ENCODE data around the gene CREB5. TPM values are rescaled to one million over a fixed set of nuclear protein-coding genes. Genes with fewer than 3 reads are reported as not detected.

CREB5 gene
- total RNA-seq, 4 donors from 2014 or later = 7.8 to 29.9 (median 12.9) TPM

GRCh38 chr7:28510026-28510369 lies 97.7 kb downstream of the CREB5 start:
- Histone ChIP-seq H3K27me3 (no peaks in the 10 kb centered on the region), H3K27ac (no peak overlapping the region), H3K9me3 (no peaks in the 10 kb centered on the region), H3K4me1 (no peaks in the 10 kb centered on the region), H3K4me3 (no peak overlapping the region), H3K36me3 (no peaks in the 10 kb centered on the region)
- no peak for TF ChIP-seq CTCF (IDR thresholded peaks at IDR 0.05)
- TF ChIP-seq EP300 (IDR thresholded peaks at IDR 0.05) = no peak
- TF ChIP-seq POLR2A (IDR thresholded peaks at IDR 0.05) = no peak
- no peak for TF ChIP-seq POLR2AphosphoS5 (IDR thresholded peaks at IDR 0.05)
- 67 to 100% methylated on average over 2 of the region's 2 CpGs for WGBS, 2 donors (ENCODE audit: low coverage in 1 of 2)
- ATAC-seq = no peak

DNA sequence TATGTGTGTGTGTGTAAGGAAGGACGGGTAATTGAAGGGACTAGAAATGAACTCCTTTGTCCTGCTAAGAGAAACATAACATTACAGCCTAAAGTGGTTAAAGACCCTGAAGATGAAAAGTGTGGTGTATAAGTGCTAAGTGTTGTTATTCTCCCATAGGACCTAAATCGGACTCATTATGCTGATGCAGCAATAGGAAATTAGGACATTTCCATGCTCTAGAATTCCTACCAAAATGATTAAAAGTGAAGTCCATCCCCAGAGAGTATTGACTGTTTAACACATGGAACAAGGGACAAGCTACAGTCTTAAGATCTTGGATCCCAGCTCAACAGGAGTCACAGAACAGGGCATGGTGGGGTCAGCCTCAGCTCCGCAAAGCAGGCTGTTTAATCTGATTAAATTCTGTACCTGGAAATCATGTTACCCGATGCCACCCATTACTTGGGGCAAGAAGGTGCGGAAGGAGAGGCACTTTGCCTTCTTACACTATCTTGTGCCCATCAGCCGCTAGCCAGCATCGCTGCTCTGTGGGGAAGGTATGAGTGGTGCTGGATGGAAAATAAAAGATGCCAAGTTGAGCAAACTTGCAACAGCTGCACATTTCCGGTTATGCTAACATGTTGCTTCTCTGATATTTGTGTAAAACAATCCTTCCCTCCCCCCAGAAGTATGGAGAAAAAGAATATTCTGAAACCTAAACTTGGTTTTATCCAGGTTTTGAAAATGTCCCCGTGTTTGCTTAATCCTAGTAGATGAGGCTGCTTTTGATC lies 100.5 kb downstream of the CREB5 start:
- Histone ChIP-seq H3K9me3 (no peaks in the 10 kb centered on the region), H3K27ac (no peak overlapping the region), H3K27me3 (no peaks in the 10 kb centered on the region), H3K4me3 (no peak overlapping the region), H3K4me1 (no peaks in the 10 kb centered on the region), H3K36me3 (no peaks in the 10 kb centered on the region)
- ATAC-seq = no peak
- TF ChIP-seq POLR2AphosphoS5 (IDR thresholded peaks at IDR 0.05) = no peak
- no peak for TF ChIP-seq POLR2A (IDR thresholded peaks at IDR 0.05)
- TF ChIP-seq EP300 (IDR thresholded peaks at IDR 0.05) = no peak
- TF ChIP-seq CTCF (IDR thresholded peaks at IDR 0.05) = no peak
- whole genome bisulfite sequencing, 2 donors (ENCODE audit: low coverage in 1 of 2) = 87 to 91% methylated on average over 5 to 9 of the region's 9 CpGs

- no peaks in the 10 kb centered on the region for H3K27me3 ChIP-seq
- TF ChIP-seq CTCF (IDR thresholded peaks at IDR 0.05) = no peak
- TF ChIP-seq POLR2A (IDR thresholded peaks at IDR 0.05) = no peak
- TF ChIP-seq EP300 (IDR thresholded peaks at IDR 0.05) = no peak
- no peak for TF ChIP-seq POLR2AphosphoS5 (IDR thresholded peaks at IDR 0.05)
- 83 to 85% methylated on average over 2 to 9 of the region's 14 CpGs for WGBS, 2 donors (ENCODE audit: low coverage in 1 of 2)
- no peaks in the 10 kb centered on the region for H3K4me1 ChIP-seq
- H3K4me3 ChIP-seq = no peak overlapping the region
- no peak overlapping the region for H3K27ac ChIP-seq
- no peak for ATAC-seq
- H3K9me3 ChIP-seq = no peaks in the 10 kb centered on the region
- H3K36me3 ChIP-seq = no peaks in the 10 kb centered on the region
Observed at GRCh38 chr7:28516390-28517172, 104.3 kb downstream of the CREB5 start.

GRCh38 chr7:28517206-28517605 lies 104.9 kb downstream of the CREB5 start:
- Histone ChIP-seq H3K27ac (no peak overlapping the region), H3K4me1 (no peaks in the 10 kb centered on the region), H3K4me3 (no peak overlapping the region), H3K9me3 (no peaks in the 10 kb centered on the region), H3K27me3 (no peaks in the 10 kb centered on the region), H3K36me3 (no peaks in the 10 kb centered on the region)
- TF ChIP-seq CTCF (IDR thresholded peaks at IDR 0.05) (no peak), POLR2A (IDR thresholded peaks at IDR 0.05) (no peak), EP300 (IDR thresholded peaks at IDR 0.05) (no peak), POLR2AphosphoS5 (IDR thresholded peaks at IDR 0.05) (no peak)
- ATAC-seq = no peak
- WGBS, 2 donors (ENCODE audit: low coverage in 1 of 2) = 84 to 88% methylated on average over 2 to 4 of the region's 5 CpGs
